A549 treated with ZK216348 at 1 μM for 4 hours (cell line): Measurements from ENCODE around the gene DRICH1. TPM values are rescaled to one million over a fixed set of nuclear protein-coding genes. Genes with fewer than 3 reads are reported as not detected.

ENCODE experiments used
- total RNA-seq: library from RNA; stranded (reverse); fragments of 200-300 nt; extraction: Qiagen RNA extraction; gene quantifications from 5 replicates; pipeline ENCODE4 v1.2.3, GENCODE V29; 2022; ENCODE audit warnings: low read depth

The DRICH1 gene
- total RNA-seq, result 0.28 to 0.52 TPM (median 0.39 TPM) in 3 of 5 replicates, not detected in the others

GRCh38 chr22:23632178-23632577 is at the start of gene DRICH1:
Gene DRICH1 (minus strand): TSS chr22:23632321. CDS start chr22:23632023, 298 bp downstream.

GRCh38 chr22:23579870-23580575 is 52.1 kb downstream of the DRICH1 start, which contains the start of gene IGLL1:
Gene IGLL1 (minus strand): TSS chr22:23580290. CDS start chr22:23580190, 100 bp downstream.

Other genes starting within 250 kb of the DRICH1 start
- not detected in 5 replicates for gene IGLL1, start 52.0 kb downstream of the DRICH1 start, total RNA-seq
- not detected in 5 replicates for gene RGL4, start 58.7 kb upstream of the DRICH1 start, total RNA-seq
- gene ZNF70, start 118.8 kb upstream of the DRICH1 start, total RNA-seq, result 0.93 to 1.2 TPM (median 1.1 TPM) in 5 replicates
- gene VPREB3, start 122.1 kb upstream of the DRICH1 start, total RNA-seq, result 0.65 to 1.3 TPM (median 0.76 TPM) in 4 of 5 replicates, not detected in the other
- not detected in 5 replicates for gene C22orf15, start 130.7 kb upstream of the DRICH1 start, total RNA-seq
- 90.5 to 192 TPM (median 178 TPM) in 5 replicates for gene CHCHD10, start 135.7 kb upstream of the DRICH1 start, total RNA-seq
- 0.18 to 0.66 TPM (median 0.32 TPM) in 5 replicates for gene MMP11, start 140.5 kb upstream of the DRICH1 start, total RNA-seq
- 49.8 to 59.1 TPM (median 54.2 TPM) in 5 replicates for gene SMARCB1, start 154.6 kb upstream of the DRICH1 start, total RNA-seq
- gene DERL3, start 206.7 kb upstream of the DRICH1 start, total RNA-seq, result 0.31 to 0.68 TPM (median 0.65 TPM) in 5 replicates
- gene SLC2A11, start 225.6 kb upstream of the DRICH1 start, total RNA-seq, result 7.2 to 11.0 TPM (median 9.2 TPM) in 5 replicates